SK-N-SH (cell line): Measurements from ENCODE around the gene MBD3L2. TPM values are rescaled to one million over a fixed set of nuclear protein-coding genes. Genes with fewer than 3 reads are reported as not detected.

Experiments used
- CTCF ChIA-PET: fragments of 300-600, 350-600 bp; formaldehyde crosslinking; extraction: SDS; loops from one replicate; lab custom pipeline; 2021; lab: Yijun Ruan, JAX
- POLR2A ChIA-PET: fragments of 350-600 bp; sonication (Branson Sonifier 250); formaldehyde crosslinking; extraction: SDS; loops from one replicate; lab custom pipeline; 2020; ENCODE audit warnings: antibody characterized with exemption, inconsistent platforms; lab: Yijun Ruan, JAX
- DNase-seq: peaks from one replicate; pipeline ENCODE4 v3.0.0; 2012
- H2AFZ ChIP-seq: fragments of 200-600 bp; sonication (generic); 2 replicates; pipeline ENCODE4 v1.8.1; 2016; ENCODE audit warnings: antibody characterized with exemption, mild to moderate bottlenecking, low read depth
- H3F3A ChIP-seq: fragments of 200-600 bp; sonication (generic); replicated peaks from 2 replicates; pipeline ENCODE3; 2016; ENCODE audit warnings: antibody characterized with exemption, mild to moderate bottlenecking; ENCODE audit not compliant: insufficient read depth
- H3K27ac ChIP-seq, 2 experiments: fragments of 200-500 bp in 1 of 2; fragments of 200-600 bp in 1 of 2; sonication (Bioruptor generic) in 1 of 2; sonication (generic), shearing (Covaris generic) in 1 of 2; 2 replicates each; pipeline versions ENCODE4 v1.5.1 to v1.6.1; 2014 to 2016; ENCODE audit warnings: low read depth in 2 of 2, inconsistent platforms in 1 of 2, low read length in 1 of 2, mild to moderate bottlenecking in 1 of 2, mixed read lengths in 1 of 2
- H3K27me3 ChIP-seq: fragments of 200-600 bp; sonication (generic), shearing (Covaris generic); 2 replicates; pipeline ENCODE4 v1.6.1; 2016; ENCODE audit warnings: mixed run types; ENCODE audit not compliant: insufficient read depth
- H3K36me3 ChIP-seq, 2 experiments: fragments of 200-500 bp in 1 of 2; fragments of 200-600 bp in 1 of 2; sonication (Bioruptor generic) in 1 of 2; sonication (generic) in 1 of 2; replicated peaks in 1 of 2; 2 replicates each; pipeline versions ENCODE3 to v1.5.1; 2014 to 2016; ENCODE audit warnings: low read length in 1 of 2, mild to moderate bottlenecking in 1 of 2; ENCODE audit not compliant: insufficient read depth in 2 of 2, control insufficient read depth in 1 of 2
- H3K4me1 ChIP-seq, 2 experiments: fragments of 200-500 bp in 1 of 2; fragments of 200-600 bp in 1 of 2; sonication (Bioruptor generic) in 1 of 2; sonication (generic), shearing (Covaris generic) in 1 of 2; 2 replicates each; pipeline versions ENCODE4 v1.5.1 to v1.6.1; 2014 to 2016; ENCODE audit warnings: low read depth in 1 of 2, low read length in 1 of 2, mixed run types in 1 of 2; ENCODE audit not compliant: insufficient read depth in 2 of 2, control insufficient read depth in 1 of 2
- H3K4me2 ChIP-seq: fragments of 200-600 bp; sonication (generic), shearing (Covaris generic); 2 replicates; pipeline ENCODE4 v1.6.1; 2017; ENCODE audit warnings: mixed run types
- H3K4me3 ChIP-seq, 2 experiments: fragments of 200-500 bp in 1 of 2; fragments of 200-600 bp in 1 of 2; sonication (Bioruptor generic) in 1 of 2; sonication (generic), shearing (Covaris generic) in 1 of 2; 2 replicates each; pipeline versions ENCODE4 v1.5.1 to v1.8.1; 2014 to 2016; ENCODE audit warnings: low read depth in 2 of 2, inconsistent platforms in 1 of 2, low read length in 1 of 2, mild to moderate bottlenecking in 1 of 2, mixed read lengths in 1 of 2, moderate library complexity in 1 of 2
- H3K79me2 ChIP-seq: fragments of 200-600 bp; sonication (generic); 2 replicates; pipeline ENCODE4 v1.8.1; 2017; ENCODE audit warnings: mild to moderate bottlenecking; ENCODE audit not compliant: insufficient read depth
- H3K9ac ChIP-seq: fragments of 200-600 bp; sonication (generic); 2 replicates; pipeline ENCODE4 v1.6.1; 2017; ENCODE audit warnings: mixed run types
- H3K9me2 ChIP-seq: fragments of 200-600 bp; sonication (generic); 2 replicates; pipeline ENCODE4 v1.6.1; 2017; ENCODE audit warnings: mixed run types
- H3K9me3 ChIP-seq: fragments of 200-600 bp; sonication (generic); 2 replicates; pipeline ENCODE4 v1.6.1; 2017; ENCODE audit warnings: mixed run types, mild to moderate bottlenecking, moderate library complexity
- H4K20me1 ChIP-seq: fragments of 200-600 bp; sonication (generic); 2 replicates; pipeline ENCODE4 v1.6.1; 2017; ENCODE audit warnings: mild to moderate bottlenecking, mixed run types; ENCODE audit not compliant: insufficient read depth
- CHD2 ChIP-seq: fragments of 150-350 bp; IDR thresholded peaks from 2 replicates; pipeline ENCODE4 v1.6.1; 2018; ENCODE audit warnings: low read length; ENCODE audit not compliant: partially characterized antibody
- EP300 ChIP-seq, 2 experiments: IDR thresholded peaks; 2 replicates each; pipeline versions ENCODE4 v1.4.0 to v1.6.1; 2012; ENCODE audit warnings: borderline replicate concordance in 1 of 2, low read depth in 1 of 2, low read length in 1 of 2
- FOXM1 ChIP-seq: IDR thresholded peaks from 2 replicates; pipeline ENCODE4 v1.4.0; 2012; ENCODE audit warnings: low read depth, mild to moderate bottlenecking
- GABPA ChIP-seq: IDR thresholded peaks from 2 replicates; pipeline ENCODE4 v1.4.0; 2012; ENCODE audit warnings: low read depth, mild to moderate bottlenecking
- IRF3 ChIP-seq: fragments of 150-350 bp; IDR thresholded peaks from 2 replicates; pipeline ENCODE4 v1.6.1; 2016; ENCODE audit warnings: mild to moderate bottlenecking, low read depth, low read length
- JUND ChIP-seq: IDR thresholded peaks from 2 replicates; pipeline ENCODE4 v1.4.0; 2012
- PBX3 ChIP-seq: IDR thresholded peaks from 2 replicates; pipeline ENCODE4; 2012
- POLR2AphosphoS5 ChIP-seq: IDR thresholded peaks from 2 replicates; pipeline ENCODE4 v1.6.1; 2012; ENCODE audit warnings: low read depth, low read length
- RAD21 ChIP-seq: IDR thresholded peaks from 2 replicates; pipeline ENCODE4 v1.6.1; 2012; ENCODE audit warnings: mild to moderate bottlenecking, low read length
- RCOR1 ChIP-seq: fragments of 150-350 bp; IDR thresholded peaks from 2 replicates; pipeline ENCODE4 v1.6.1; 2017; ENCODE audit warnings: antibody characterized with exemption, low read length
- RFX5 ChIP-seq: IDR thresholded peaks from 2 replicates; pipeline ENCODE4 v1.6.1; 2012; ENCODE audit warnings: mild to moderate bottlenecking, improper control_type of control experiment, low read length
- RXRA ChIP-seq: IDR thresholded peaks from 2 replicates; pipeline ENCODE4 v1.4.0; 2012; ENCODE audit warnings: low read depth, mild to moderate bottlenecking, borderline replicate concordance
- SIN3A ChIP-seq: IDR thresholded peaks from 2 replicates; pipeline ENCODE4 v1.6.1; 2012; ENCODE audit warnings: low read depth, mild to moderate bottlenecking, low read length, moderate library complexity, borderline replicate concordance
- SMC3 ChIP-seq: IDR thresholded peaks from 2 replicates; pipeline ENCODE4 v1.6.1; 2012; ENCODE audit warnings: low read depth, low read length, improper control_type of control experiment
- TAF1 ChIP-seq: IDR thresholded peaks from 2 replicates; pipeline ENCODE4 v1.6.1; 2012; ENCODE audit warnings: low read depth, mild to moderate bottlenecking, low read length, moderate library complexity, borderline replicate concordance
- USF1 ChIP-seq: IDR thresholded peaks from 2 replicates; pipeline ENCODE4 v1.4.0; 2012; ENCODE audit warnings: low read depth, borderline replicate concordance
- USF2 ChIP-seq: fragments of 150-350 bp; IDR thresholded peaks from 2 replicates; pipeline ENCODE4 v1.6.1; 2017; ENCODE audit warnings: antibody characterized with exemption, low read length, low read depth, borderline replicate concordance
- YY1 ChIP-seq: IDR thresholded peaks from 2 replicates; pipeline ENCODE4 v1.4.0; 2012; ENCODE audit warnings: low read depth, mild to moderate bottlenecking
- ZBTB33 ChIP-seq: IDR thresholded peaks from 2 replicates; pipeline ENCODE4 v1.4.0; 2012; ENCODE audit warnings: low read depth, borderline replicate concordance
- WGBS: methylation state at CpG from one replicate; pipeline ENCODE4 v1.1.6; 2017; ENCODE audit warnings: low lambda C conversion rate; 5-methylcytosine and 5-hydroxymethylcytosine counted together
- polyA plus RNA-seq, 3 experiments: library from polyadenylated mRNA; depleted of rRNA; stranded (reverse); fragments of >200 nt; gene quantifications; 2 replicates each; pipeline ENCODE4 v1.2.3, GENCODE V29; 2012

MBD3L2 gene
- polyA plus RNA-seq, 1 of the 3 experiments (the other 2 are of a cell fraction) = 0.12 TPM

GRCh38 chr19:7000816-7001215, 48.3 kb upstream of the MBD3L2 start:
- POLR2A ChIA-PET = no interaction called here
- H3K4me2 ChIP-seq = no peak overlapping the region
- TF ChIP-seq USF2 = no peak
- no peak for TF ChIP-seq RFX5
- TF ChIP-seq PBX3 = no peak
- TF ChIP-seq YY1 = no peak
- no peak for TF ChIP-seq JUND
- no peak for TF ChIP-seq POLR2AphosphoS5
- no peak for TF ChIP-seq TAF1
- TF ChIP-seq GABPA = no peak
- TF ChIP-seq RCOR1 = no peak
- TF ChIP-seq USF1 = no peak
- no peak for TF ChIP-seq RAD21
- no peak for TF ChIP-seq EP300 (IDR thresholded peaks at IDR 0.05; ENCODE audit: borderline replicate concordance in 1 of 2, low read depth in 1 of 2, low read length in 1 of 2)
- TF ChIP-seq ZBTB33 = no peak
- no peak for TF ChIP-seq SIN3A
- no peak for TF ChIP-seq FOXM1
- no peak for TF ChIP-seq IRF3
- TF ChIP-seq CHD2 = no peak
- no peak for TF ChIP-seq RXRA
- no peak for TF ChIP-seq SMC3
- TF ChIP-seq, all 33 proteins: peak for 0
- Histone ChIP-seq H3K4me1 (no peaks in the 10 kb centered on the region), H3K4me3 (no peak overlapping the region), H3K9ac (no peak overlapping the region), H3K27me3 (peaks cover 5% of the 10 kb centered on the region; the same call in 1 of the 2 replicates), H3F3A (no peaks in the 10 kb centered on the region), H3K36me3 (no peaks in the 10 kb centered on the region), H3K9me3 (no peaks in the 10 kb centered on the region), H4K20me1 (no peaks in the 10 kb centered on the region), H3K79me2 (no peaks in the 10 kb centered on the region), H2AFZ (no peak overlapping the region), H3K9me2 (no peaks in the 10 kb centered on the region), H3K27ac (no peak overlapping the region)
- 11% methylated on average over 1 of the region's 1 CpG for WGBS
- no peak for DNase-seq
- CTCF ChIA-PET = no interaction called here
